Measurements from ENCODE around the gene VCL.

- TF ChIP-seq, protein P1, sequence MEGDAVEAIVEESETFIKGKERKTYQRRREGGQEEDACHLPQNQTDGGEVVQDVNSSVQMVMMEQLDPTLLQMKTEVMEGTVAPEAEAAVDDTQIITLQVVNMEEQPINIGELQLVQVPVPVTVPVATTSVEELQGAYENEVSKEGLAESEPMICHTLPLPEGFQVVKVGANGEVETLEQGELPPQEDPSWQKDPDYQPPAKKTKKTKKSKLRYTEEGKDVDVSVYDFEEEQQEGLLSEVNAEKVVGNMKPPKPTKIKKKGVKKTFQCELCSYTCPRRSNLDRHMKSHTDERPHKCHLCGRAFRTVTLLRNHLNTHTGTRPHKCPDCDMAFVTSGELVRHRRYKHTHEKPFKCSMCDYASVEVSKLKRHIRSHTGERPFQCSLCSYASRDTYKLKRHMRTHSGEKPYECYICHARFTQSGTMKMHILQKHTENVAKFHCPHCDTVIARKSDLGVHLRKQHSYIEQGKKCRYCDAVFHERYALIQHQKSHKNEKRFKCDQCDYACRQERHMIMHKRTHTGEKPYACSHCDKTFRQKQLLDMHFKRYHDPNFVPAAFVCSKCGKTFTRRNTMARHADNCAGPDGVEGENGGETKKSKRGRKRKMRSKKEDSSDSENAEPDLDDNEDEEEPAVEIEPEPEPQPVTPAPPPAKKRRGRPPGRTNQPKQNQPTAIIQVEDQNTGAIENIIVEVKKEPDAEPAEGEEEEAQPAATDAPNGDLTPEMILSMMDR (IDR thresholded peaks at IDR 0.05), result no peak
- no peak for TF ChIP-seq EP300 (IDR thresholded peaks at IDR 0.05)
- TF ChIP-seq POLR2A (IDR thresholded peaks at IDR 0.05), result no peak
- no peak for TF ChIP-seq POLR2AphosphoS5 (IDR thresholded peaks at IDR 0.05)
Observed at GRCh38 chr10:74058658-74059057, 60.7 kb downstream of the VCL start.

All from suprapubic skin (tissue), 4 donors.